ENCODE measurements around the gene CHRNB2.

GRCh38 chr1:154615411-154615810 is 47.8 kb downstream of the CHRNB2 start:
- TF ChIP-seq POLR2AphosphoS5 (IDR thresholded peaks at IDR 0.05; ENCODE audit: low read depth, low read length) (no peak), POLR2A (IDR thresholded peaks at IDR 0.05; ENCODE audit: low read depth, low read length) (no peak), TAF1 (IDR thresholded peaks at IDR 0.05; ENCODE audit: low read depth, low read length) (no peak), SPI1 (IDR thresholded peaks at IDR 0.05; ENCODE audit: low read depth, low read length) (no peak), POU2F2 (IDR thresholded peaks at IDR 0.05; ENCODE audit: low read depth, low read length) (no peak), PAX5 (IDR thresholded peaks at IDR 0.05; ENCODE audit: insufficient read depth, low read length, severe bottlenecking) (no peak)
